GM12874 (cell line): ENCODE results near the gene KLF16.

Experiments used
- CTCF ChIP-seq: IDR thresholded peaks from 2 replicates; pipeline ENCODE4 v1.5.1; 2011; ENCODE audit warnings: low read depth, mild to moderate bottlenecking, control low read depth, low read length, moderate library complexity; ENCODE audit not compliant: insufficient read depth

Gene KLF16

GRCh38 chr19:1823020-1823419 is 40.4 kb downstream of the KLF16 start:
- no peak for TF ChIP-seq CTCF

- TF ChIP-seq CTCF, result no peak
Observed at GRCh38 chr19:1822210-1822609, 41.2 kb downstream of the KLF16 start.

DNA sequence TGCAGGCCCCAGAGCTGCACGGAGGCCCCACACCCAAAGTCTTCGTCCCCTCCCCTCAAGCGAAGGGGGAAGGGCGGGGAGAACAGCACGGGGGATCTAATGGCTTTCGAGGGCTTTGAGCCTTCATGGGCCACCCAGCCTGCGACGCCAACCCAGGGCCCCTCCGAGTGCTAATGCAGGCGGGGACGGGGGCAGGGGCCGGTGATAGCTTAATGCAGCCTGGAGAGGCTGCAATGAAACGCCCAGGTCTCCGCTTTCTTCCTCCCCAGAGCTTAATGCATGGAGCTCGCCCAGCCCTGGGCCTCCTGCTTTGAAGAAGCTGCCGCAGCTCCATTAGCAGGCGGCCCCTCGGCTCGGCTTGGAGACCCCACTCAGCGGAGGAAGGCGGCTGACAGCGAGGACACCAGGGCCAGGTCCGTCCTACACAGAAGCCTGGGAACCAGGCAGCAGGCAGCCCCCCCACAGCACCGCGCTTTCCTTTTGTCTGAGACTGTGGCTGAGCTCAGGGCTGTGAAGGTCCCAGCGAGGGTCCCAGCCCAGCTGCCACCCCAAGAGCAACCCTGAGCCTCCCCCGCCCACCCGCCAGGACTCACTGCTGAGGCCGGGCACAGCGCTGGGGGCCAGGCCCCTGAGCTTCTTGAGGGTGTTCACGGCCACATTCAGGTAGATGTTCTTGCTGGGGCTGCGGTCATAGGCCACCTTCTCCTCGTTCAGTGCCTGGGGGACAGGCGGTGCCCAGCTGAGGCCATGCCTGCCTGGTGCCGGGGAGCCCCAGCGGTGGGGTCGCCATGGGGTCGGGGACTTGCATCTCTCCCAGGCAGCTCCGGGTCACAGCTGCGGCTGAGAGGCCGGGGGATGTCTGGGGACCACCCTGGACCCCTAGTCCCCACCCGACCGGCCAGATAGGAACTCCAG is 43.8 kb downstream of the KLF16 start:
- no peak for TF ChIP-seq CTCF

GRCh38 chr19:1818549-1819195 is 44.7 kb downstream of the KLF16 start:
- no peak for TF ChIP-seq CTCF

- no peak for TF ChIP-seq CTCF
Observed at GRCh38 chr19:1817553-1818179, 45.7 kb downstream of the KLF16 start.

DNA sequence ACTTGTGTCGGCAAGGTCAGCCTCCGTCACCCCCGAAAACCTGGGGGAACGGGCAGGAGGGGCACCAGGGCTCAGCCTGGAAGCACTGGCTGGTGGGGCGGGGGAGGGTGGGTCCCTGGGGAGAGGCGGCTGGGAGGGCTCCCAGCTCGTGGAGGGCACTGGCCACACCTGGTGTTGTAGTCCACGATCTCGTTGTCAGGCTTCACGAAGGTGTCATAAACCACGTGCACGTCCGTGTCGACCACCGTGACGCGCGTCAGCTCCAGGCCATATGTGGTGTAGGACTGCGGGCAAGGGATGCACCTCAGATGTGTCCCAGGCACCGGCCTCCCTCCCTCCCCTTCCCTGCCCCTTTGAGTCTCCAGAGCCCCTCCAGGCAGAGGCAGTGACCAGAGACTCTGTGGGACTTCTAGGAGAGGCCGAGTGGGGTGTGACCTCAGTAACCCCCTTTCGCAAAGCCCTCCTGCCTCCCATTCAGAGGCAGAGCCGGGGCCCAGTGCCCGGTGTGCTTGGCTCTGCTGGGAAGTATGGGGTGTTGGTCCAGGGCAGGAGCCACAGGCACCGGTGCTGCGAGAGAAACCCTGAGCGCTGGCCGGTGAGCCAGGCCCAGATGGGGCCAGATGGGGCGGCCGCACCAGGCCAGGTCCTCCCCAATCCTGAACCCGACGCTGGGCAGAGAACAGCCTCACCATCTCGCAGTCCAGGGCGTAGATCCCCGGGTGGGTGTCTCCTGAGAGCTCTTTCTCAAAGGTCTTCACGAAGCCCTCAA is 46.7 kb downstream of the KLF16 start:
- no peak for TF ChIP-seq CTCF
